Kidney capillary endothelial cell (primary cell): ENCODE data around the gene ASAP3.
A peak's percentile ranks its signal among the peaks of the same experiment; 100 is the strongest.

ENCODE experiments used
- DNase-seq: peaks from one replicate; pipeline ENCODE4 v3.0.0-alpha.2; 2018; ENCODE audit warnings: low spot score

Gene ASAP3

DNA sequence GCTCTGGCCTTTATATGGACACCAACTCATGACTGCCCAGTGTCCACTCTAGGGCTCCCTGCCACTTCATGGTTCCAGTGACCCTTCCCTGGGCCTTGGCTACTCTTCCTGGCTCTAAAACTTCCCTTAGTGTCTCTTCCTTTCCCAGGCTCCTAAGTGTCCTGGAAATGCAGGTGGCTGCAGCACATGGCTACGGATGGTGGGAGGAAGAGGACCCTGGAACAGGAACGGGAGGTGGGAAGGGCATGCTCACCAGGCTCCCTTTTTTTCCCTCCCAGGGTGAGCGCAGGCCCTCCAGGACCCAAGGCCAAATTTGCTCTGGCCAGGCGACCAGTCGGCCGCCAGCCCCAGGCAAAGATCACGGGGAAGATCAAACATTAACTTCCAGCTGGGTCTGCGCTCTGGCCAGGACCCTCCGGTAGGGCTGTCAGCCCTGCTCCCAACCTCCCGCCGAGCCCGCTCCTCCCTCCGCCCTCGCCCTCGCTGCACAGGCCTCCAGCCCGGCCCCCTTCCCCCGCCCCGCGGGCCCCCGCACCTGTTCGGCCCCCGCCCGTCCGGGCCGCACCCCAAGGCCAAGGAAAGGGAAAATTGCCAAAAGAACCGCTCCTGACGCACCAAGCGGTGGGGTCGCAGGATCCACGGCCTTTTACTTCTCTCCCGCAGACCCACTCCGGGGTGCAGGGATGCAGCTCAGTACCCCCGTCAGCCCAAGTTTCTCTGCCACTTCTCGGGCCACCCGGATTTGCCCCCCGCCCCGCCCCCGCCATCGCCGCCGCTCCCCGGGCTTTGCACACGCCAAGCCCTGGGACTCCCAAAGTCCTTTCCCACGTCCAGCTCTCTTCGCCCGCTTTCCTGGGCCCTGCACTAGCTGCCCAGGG, 60.3 kb downstream of the ASAP3 start:
- no peak for DNase-seq

GRCh38 chr1:23422941-23423340, 61.0 kb downstream of the ASAP3 start:
- no peak for DNase-seq

DNA sequence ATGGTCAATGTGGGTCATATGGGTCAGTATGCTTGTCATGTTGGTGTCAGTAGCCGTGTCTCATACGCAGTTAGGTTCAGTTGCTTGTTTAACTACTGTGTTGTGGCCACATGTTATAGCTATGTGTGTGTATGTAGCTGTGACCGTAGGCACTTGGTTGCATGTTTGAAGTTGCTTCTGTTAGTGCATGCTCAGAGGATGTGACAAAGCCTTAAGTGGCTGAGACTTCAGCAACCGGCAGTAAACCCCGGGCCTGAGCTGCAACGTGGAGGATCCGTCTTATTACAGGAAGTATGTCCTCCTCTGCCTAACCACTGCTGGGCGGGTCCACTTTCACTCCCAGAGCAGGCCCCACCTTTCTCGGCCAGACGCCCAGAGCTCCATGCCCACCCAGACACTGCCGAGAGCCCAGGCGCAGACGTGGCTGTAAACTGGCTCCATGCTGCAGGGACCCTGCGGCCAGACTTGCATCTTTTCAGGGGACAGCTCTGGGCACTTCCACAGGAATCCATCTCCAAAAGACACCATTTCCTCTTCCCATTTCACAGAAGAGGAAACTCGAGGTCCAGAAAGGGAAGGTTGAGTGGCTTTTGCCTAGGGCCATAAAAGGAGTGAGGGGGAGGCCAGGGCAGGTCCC, 61.6 kb downstream of the ASAP3 start:
- DNase-seq, result peak; percentile 80

DNA sequence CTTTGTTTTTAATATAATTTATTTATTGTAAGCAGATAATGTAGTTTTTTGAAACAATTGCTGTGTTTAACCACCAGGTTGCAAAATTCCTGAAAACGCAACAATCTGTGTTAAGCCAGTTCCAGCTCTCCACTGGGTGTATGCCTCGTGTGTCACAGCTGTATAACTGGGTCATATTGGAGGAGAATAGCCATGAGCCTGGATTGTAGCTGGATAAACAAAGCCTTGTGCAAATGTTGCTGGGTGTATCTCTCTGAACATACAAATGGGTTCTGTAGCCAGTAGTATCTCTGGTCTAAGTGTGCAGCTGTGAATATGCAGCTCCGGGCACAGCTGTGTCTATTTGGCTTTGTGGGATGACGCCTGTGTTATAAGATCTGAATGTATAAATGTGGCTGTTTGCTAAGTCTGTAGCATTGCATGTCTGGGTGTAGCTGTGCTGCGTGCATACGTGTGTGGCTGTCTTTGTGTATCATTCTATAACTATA, 62.2 kb downstream of the ASAP3 start:
- DNase-seq, result no peak

DNA sequence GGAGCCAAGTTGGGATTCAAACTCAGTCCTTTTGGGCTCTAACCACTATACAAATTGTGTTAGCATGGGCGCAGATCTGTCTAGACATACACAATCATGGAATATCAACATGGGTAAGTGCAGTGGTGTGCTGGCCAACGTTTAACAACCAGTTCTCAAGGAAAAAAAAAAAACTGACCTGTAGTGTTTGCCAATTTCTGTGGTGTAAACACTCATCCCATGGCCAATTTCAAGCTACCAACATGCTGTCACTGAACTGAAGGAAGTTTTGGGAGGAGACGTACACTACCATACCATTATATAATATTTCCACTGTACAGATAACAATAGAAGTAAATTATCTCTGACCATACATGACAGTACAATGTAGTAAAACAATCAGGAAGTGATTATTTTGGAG, 62.6 kb downstream of the ASAP3 start:
- no peak for DNase-seq

- no peak for DNase-seq
Observed at GRCh38 chr1:23420778-23421177, 63.2 kb downstream of the ASAP3 start.

DNA sequence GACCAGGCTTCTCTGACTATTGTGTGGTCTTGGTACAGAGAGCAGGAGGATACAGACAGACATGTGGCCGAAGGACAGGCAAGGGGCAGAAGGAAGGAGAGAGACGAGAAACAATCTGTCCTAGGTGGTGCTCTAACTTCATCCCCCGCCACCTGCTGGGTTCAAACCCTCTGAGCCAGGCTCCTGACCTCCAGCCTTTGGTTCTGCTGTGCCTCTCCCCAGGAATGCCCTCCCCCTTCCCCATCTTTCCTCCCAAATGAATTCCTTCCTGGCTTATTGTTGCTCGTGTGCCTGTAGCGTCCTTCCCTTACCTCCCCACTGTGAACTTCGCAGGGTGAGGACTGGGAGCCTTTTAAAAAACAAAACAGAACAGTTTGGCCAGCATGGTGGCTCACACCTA, 64.8 kb downstream of the ASAP3 start:
- DNase-seq, result no peak

DNA sequence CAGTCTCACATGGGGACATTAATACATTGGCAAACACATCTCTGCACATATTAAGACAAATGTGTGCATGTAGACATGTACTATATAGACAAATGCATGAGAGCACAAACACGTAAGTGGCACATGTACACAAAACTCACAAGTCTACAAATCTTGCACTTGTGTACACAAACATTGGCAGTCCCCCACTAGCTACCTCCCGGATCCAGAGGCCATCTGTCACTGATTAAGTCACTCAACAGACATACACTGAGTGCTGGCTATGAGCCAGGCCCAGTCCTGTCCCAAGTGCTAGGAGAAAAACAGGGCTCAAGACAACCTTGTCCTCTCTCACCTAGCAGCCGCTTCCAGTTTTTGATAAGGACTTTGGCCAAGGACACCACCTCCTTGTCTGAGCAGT, 66.4 kb downstream of the ASAP3 start:
- no peak for DNase-seq

DNA sequence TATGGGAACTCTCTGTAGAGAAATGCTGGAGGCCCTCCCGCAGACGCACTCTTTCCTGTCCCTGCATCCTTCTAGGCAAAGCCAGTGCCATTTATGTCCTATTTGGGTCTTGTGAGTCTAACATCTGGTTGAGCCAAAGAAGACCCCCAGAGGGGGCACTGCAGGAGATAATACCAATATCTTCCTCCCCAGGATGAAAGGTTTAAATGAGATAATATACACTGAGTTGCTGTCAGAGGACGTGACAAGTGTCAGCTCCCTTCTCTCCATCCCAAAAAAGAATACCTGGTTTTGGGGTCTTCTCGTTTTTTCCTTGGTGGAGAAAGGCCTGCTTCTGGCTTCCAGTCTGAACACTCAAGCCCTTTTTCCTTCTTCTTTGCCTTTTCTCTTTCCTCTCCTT, 67.0 kb downstream of the ASAP3 start:
- no peak for DNase-seq

- DNase-seq, result no peak
Observed at GRCh38 chr1:23408797-23409290, 75.1 kb downstream of the ASAP3 start.

DNA sequence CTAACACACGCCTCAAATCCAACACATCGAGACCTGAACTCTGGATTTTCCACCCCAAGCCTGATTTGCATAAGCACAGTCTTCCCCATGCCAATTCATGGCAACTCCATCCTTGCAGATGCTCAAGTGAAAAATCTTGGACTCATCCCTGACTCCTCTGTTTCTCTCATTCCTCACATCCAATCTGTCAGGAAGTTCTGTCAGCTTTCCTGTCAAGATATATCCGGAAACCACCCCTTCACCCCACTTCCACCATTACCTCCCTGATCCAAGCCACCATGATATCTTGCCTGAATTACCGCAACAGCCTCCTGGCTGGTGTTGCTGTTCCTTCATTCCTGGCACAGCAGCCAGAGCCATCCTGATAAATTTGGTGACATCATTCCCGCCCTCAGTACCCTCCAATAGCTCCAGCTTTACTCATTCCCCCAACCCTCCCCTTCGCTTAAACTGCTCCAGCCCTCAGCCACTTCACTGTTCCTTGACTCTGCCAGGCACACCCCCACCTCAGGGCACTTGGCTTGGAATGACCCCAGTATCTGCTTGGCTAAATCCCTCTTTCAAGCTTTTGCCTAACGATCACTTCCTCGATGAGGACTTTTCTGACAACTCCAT, 76.9 kb downstream of the ASAP3 start:
- no peak for DNase-seq

DNA sequence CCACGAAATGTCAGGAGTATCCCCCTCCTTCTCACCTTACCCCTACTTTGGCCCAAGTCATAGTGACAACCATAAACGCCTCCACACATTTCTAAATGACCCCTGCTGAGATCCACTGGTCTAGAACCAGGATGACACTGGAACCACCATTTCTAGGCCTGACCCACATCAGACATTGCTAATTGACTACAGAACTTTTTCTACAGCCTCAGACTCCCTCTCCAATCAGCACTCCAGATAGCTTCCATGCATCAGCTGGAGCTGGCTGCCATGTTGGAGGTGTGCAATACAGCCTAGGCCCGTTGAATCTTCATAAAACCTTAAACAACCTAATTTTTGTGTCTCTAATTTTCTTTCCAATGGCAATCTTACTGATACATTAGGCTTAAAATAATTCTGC, 78.0 kb downstream of the ASAP3 start:
- DNase-seq, result no peak

GRCh38 chr1:23403735-23404486, 80.1 kb downstream of the ASAP3 start:
- DNase-seq, result peak; percentile 76

DNA sequence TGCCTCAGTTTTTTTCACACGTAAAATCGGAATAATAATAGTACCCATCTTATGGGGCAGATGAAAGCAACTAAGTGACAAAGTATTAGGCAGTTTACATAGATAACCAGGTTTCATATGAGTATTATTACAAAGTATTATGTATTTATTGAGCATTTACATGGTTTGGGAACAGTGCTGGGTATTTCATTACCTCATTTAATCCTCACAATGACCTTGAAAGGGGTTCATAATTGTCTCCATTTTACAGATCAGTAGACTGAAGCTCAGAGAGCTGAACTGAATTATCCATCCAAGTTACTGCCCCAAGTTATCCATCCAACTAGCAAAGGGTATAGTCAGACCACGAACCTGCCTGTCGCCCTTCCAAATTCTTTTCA, 80.6 kb downstream of the ASAP3 start:
- DNase-seq, result no peak

DNA sequence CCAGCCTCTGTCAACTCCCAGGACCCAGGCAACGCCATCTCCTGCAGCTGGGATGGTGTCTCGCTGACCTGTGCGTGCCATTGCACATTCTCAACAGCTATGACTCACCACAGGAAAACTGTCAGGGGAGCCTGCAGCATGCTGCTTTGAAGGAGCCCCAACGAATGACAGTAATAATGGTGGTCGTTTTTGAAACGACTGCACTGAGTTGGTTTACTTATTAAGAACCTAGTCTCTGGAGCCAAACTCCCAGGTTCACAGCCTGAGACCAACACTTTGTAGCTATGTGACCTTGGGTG, 81.0 kb downstream of the ASAP3 start:
- DNase-seq, result peak; percentile 85

- no peak for DNase-seq
Observed at GRCh38 chr1:23402286-23403037, 81.5 kb downstream of the ASAP3 start.

DNA sequence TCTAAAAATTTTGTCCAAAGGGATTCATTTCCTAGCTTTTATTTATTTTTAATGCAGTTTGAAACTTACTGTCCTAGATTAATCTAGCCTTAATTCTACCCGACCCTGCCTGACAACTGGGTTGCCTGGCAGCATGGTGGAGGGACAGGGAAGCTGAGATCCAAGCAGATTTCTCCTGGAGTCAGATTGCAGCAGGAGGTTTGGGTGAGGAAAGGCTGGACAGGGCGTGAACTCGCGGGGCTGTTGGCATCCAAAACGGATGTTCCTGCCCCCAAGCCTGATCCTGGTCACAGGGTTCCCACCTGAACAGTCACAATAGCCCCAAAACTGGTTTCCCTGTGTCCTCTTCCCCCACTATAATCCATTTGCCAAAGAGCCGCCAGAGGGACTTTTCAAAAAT, 82.7 kb downstream of the ASAP3 start:
- DNase-seq, result no peak

GRCh38 chr1:23400324-23401114, 83.5 kb downstream of the ASAP3 start:
- no peak for DNase-seq

DNA sequence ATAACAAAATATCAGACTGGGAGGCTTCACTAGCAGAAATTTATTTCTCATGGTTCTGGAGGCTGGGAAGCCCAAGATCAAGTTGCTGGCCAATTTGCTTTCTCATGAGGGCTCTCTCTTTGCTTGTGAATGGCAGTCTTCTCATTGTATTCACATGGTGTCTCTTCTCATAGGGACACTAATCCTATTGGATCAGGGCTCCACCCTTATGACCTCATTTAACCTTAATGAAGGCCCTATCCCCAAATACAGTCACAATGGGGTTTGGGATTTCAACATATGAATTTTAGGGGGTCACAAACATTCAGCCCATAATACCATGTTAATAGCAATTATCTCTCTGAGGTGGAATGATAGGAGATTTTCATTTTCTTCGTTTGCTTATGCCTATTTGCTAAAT, 84.8 kb downstream of the ASAP3 start:
- no peak for DNase-seq

DNA sequence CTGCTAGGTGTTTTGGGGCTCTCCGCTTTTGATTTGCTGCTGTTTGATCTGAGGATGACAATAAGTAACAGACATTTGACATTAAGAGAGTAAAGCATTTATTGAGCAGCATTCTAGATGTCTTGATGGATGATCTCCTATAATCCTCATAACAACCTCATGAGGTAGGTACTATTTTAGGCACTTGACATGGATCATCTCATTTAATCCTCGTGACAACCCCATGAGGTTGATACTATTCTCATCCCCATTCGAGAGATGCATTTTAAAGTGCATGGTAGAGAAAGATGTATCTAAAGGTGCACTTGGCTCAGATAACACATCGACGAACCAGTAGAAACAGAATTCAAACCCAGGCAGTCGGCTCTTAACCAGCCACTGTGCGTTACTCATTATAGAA, 86.1 kb downstream of the ASAP3 start:
- no peak for DNase-seq

- DNase-seq, result no peak
Observed at GRCh38 chr1:23396380-23396779, 87.6 kb downstream of the ASAP3 start.
